ENCODE data around the gene PIK3AP1.

- TF ChIP-seq CTCF (IDR thresholded peaks at IDR 0.05) (no peak), POLR2A (IDR thresholded peaks at IDR 0.05) (no peak)
Measured at GRCh38 chr10:96670786-96671185, 49.5 kb downstream of the PIK3AP1 start.

All from stomach (tissue), 4 donors.